GM12878 (cell line): ENCODE results near the gene REN. TPM values are rescaled to one million over a fixed set of nuclear protein-coding genes. Genes with fewer than 3 reads are reported as not detected.

ENCODE experiments used
- ATAC-seq: fragments of 200-7000 bp; cut with Tn5 transposase; 3 replicates; pipeline ENCODE4 v1.9.1; 2020; ENCODE audit warnings: mild to moderate bottlenecking, moderate library complexity
- BruUV-seq: library from RNA; stranded (reverse); fragments of 400-500 nt; replicated peaks from 2 replicates; lab custom pipeline; 2021; lab: Mats Ljungman, UMichigan
- CTCF ChIA-PET: fragments of 300-600 bp; sonication (Branson Sonifier 250); formaldehyde crosslinking; extraction: SDS; loops from one replicate; lab custom pipeline; 2021; ENCODE audit warnings: inconsistent platforms; lab: Yijun Ruan, JAX
- POLR2A ChIA-PET: fragments of 350-600 bp; formaldehyde crosslinking; extraction: SDS; loops from one replicate; lab custom pipeline; 2021; ENCODE audit warnings: inconsistent platforms; lab: Charles Lee
- RAD21 ChIA-PET: fragments of 300-600 bp; sonication (Branson Sonifier 250); formaldehyde crosslinking; loops from one replicate; lab custom pipeline; 2023; ENCODE audit warnings: antibody characterized with exemption; ENCODE audit not compliant: unreplicated experiment; lab: Charles Lee
- SMC1A ChIA-PET: fragments of 300-600 bp; sonication (Branson Sonifier 250); formaldehyde crosslinking; loops from one replicate; lab custom pipeline; 2023; ENCODE audit not compliant: unreplicated experiment, uncharacterized antibody; lab: Charles Lee
- DNase-seq: peaks from one replicate; pipeline ENCODE4 v3.0.0-alpha.2; 2011; ENCODE audit warnings: low read depth, low spot score
- FAIRE-seq: peaks from 3 replicates; lab custom pipeline; 2011; peaks lifted over from hg19 to GRCh38; lab: Jason Lieb, UNC
- H2AFZ ChIP-seq: 2 replicates; pipeline ENCODE4 v1.6.0; 2011; ENCODE audit warnings: low read depth, low read length, control low read depth; ENCODE audit not compliant: control insufficient read depth
- H3K27ac ChIP-seq: 2 replicates; pipeline ENCODE4 v1.5.1; 2011; ENCODE audit warnings: control low read depth; ENCODE audit not compliant: control insufficient read depth, insufficient read depth
- H3K27me3 ChIP-seq, 2 experiments: replicated peaks in 1 of 2; 2 replicates each; pipeline versions ENCODE4 v1.6.0 to v1.6.1; 2011; ENCODE audit warnings: low read length in 1 of 2; ENCODE audit not compliant: control insufficient read depth in 2 of 2, insufficient read depth in 2 of 2
- H3K36me3 ChIP-seq, 2 experiments: 2 replicates each; pipeline ENCODE4 v1.5.1; 2011; ENCODE audit warnings: low read length in 1 of 2; ENCODE audit not compliant: control insufficient read depth in 2 of 2, insufficient read depth in 2 of 2
- H3K4me1 ChIP-seq: 2 replicates; pipeline ENCODE4 v1.6.1; 2011; ENCODE audit warnings: mild to moderate bottlenecking, low read length, moderate library complexity, mixed read lengths; ENCODE audit not compliant: control insufficient read depth, insufficient read depth
- H3K4me2 ChIP-seq: 2 replicates; pipeline ENCODE4 v1.6.0; 2011; ENCODE audit warnings: control low read depth; ENCODE audit not compliant: control insufficient read depth, insufficient read depth
- H3K4me3 ChIP-seq: fragments of 200-600 bp; sonication (generic); 2 replicates; pipeline ENCODE4 v1.5.1; 2016
- H3K79me2 ChIP-seq: 2 replicates; pipeline ENCODE4 v1.6.0; 2011; ENCODE audit warnings: low read length; ENCODE audit not compliant: control insufficient read depth, insufficient read depth
- H3K9ac ChIP-seq: 2 replicates; pipeline ENCODE4 v1.8.0; 2011; ENCODE audit warnings: low read length, control low read depth, mixed read lengths; ENCODE audit not compliant: control insufficient read depth, insufficient read depth
- H3K9me3 ChIP-seq: replicated peaks from 3 replicates; pipeline ENCODE4 v1.5.1; 2011; ENCODE audit warnings: mild to moderate bottlenecking, low read length; ENCODE audit not compliant: control insufficient read depth, insufficient read depth
- H4K20me1 ChIP-seq: 2 replicates; pipeline ENCODE4 v1.6.0; 2011; ENCODE audit not compliant: control insufficient read depth, insufficient read depth
- ATF3 ChIP-seq: IDR thresholded peaks from 2 replicates; pipeline ENCODE4 v1.6.1; 2011; ENCODE audit warnings: low read depth, mild to moderate bottlenecking, low read length, moderate library complexity, borderline replicate concordance; ENCODE audit errors: extremely low read depth
- EZH2 ChIP-seq: IDR thresholded peaks from 2 replicates; pipeline ENCODE4 v1.6.1; 2012; ENCODE audit warnings: low read depth, mild to moderate bottlenecking, control low read depth, inconsistent platforms, low read length, borderline replicate concordance; ENCODE audit not compliant: control insufficient read depth
- MYB ChIP-seq: fragments of 150-350 bp; IDR thresholded peaks from 2 replicates; pipeline ENCODE4 v1.6.1; 2014; ENCODE audit warnings: mild to moderate bottlenecking, low read depth, low read length, borderline replicate concordance
- WRNIP1 ChIP-seq: IDR thresholded peaks from 2 replicates; pipeline ENCODE4 v1.6.1; 2011; ENCODE audit warnings: low read depth, low read length, improper control_type of control experiment, borderline replicate concordance
- ZBTB4 ChIP-seq: fragments of 450-650 bp; formaldehyde crosslinking; IDR thresholded peaks from 2 replicates; pipeline ENCODE4 v1.4.0; 2022; ENCODE audit warnings: mild to moderate bottlenecking, moderate library complexity
- ZNF207 ChIP-seq: fragments of 450-650 bp; IDR thresholded peaks from 2 replicates; pipeline ENCODE4 v1.6.1; 2014; ENCODE audit warnings: antibody characterized with exemption, mild to moderate bottlenecking, borderline replicate concordance
- WGBS: methylation state at CpG from one replicate; pipeline ENCODE4 v1.1.6; 2016; ENCODE audit warnings: low lambda C conversion rate; ENCODE audit not compliant: insufficient replicate concordance, insufficient coverage; ENCODE audit errors: missing lambda C conversion rate; 5-methylcytosine and 5-hydroxymethylcytosine counted together
- in situ Hi-C: fragments of 300-500 bp; cut with MboI; formaldehyde crosslinking; loops from 9 replicates; pipeline ENCODE4 v1.14.3; 2018; ENCODE audit warnings: mixed read lengths
- intact Hi-C: fragments of 100-400 bp; cut with micrococcal nuclease; formaldehyde crosslinking; loops from one replicate; pipeline ENCODE4 v1.14.2; 2022; ENCODE audit not compliant: unreplicated experiment
- polyA plus RNA-seq, 11 experiments: library from polyadenylated mRNA; depleted of rRNA in 4 of 11; unstranded in 6 of 11; stranded (reverse) in 5 of 11; fragments of >200 nt; fragmentation: Nextera tagmentation in 4 of 11; fragmentation: Illumina TruSeq in 1 of 11; extraction: Ambion mirVana in 4 of 11; extraction: Trizol in 1 of 11; gene quantifications; 1 replicate in 1 of 11; 2 replicates in 10 of 11; pipeline versions ENCODE4 v1.2.1 to v1.2.3, GENCODE V29; 2011 to 2016; ENCODE audit warnings: inconsistent platforms in 2 of 11, missing spikeins in 2 of 11, low read depth in 1 of 11
- total RNA-seq, 4 experiments: library from RNA; depleted of rRNA in 3 of 4; stranded (reverse); fragments of >200 nt in 3 of 4; fragmentation: Illumina TruSeq in 1 of 4; extraction: Trizol in 1 of 4; gene quantifications; 2 replicates each; pipeline versions ENCODE4 v1.2.1 to v1.2.3, GENCODE V29; 2013 to 2021

Gene REN
- total and polyA plus RNA-seq, 10 of the 15 experiments (the other 5 are each of a cell fraction or from before 2014, with no cell fraction given) = not detected

GRCh38 chr1:204134103-204134502, 32.0 kb downstream of the REN start (continued):
- no peak for TF ChIP-seq ATF3
- no peak for TF ChIP-seq WRNIP1
- TF ChIP-seq ZNF207 = no peak

DNA sequence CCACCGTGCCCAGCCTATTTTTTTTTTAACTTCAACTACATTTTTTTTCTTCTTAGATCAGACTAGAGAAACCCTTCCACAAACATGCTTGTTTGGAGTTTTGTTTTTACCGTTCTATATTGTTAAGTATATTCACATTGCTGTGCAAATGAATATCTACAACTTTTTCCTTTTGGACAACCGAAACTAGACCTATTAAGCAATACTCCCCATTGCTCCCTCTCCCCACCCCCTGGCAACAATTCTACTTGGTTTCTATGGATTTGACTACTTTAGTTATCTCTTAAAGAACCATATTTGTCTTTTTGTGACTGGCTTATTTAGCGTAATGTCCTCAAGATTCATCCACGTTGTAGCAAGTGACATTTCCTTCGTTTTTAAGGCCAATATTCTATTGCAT, 33.4 kb downstream of the REN start:
- no TSS peak for BruUV-seq
- Histone ChIP-seq H3K4me1 (no peaks in the 10 kb centered on the region), H3K4me2 (no peak overlapping the region), H3K4me3 (no peak overlapping the region), H3K27me3 (no peaks in the 10 kb centered on the region; a peak in 2 of 4 replicates), H3K9ac (no peak overlapping the region), H3K36me3 (no peaks in the 10 kb centered on the region), H3K79me2 (no peaks in the 10 kb centered on the region), H4K20me1 (no peaks in the 10 kb centered on the region), H3K9me3 (no peaks in the 10 kb centered on the region), H2AFZ (no peak overlapping the region), H3K27ac (no peak overlapping the region)
- intact Hi-C loops = no loop called here
- ChIA-PET RAD21 (interaction anchor here (0.7 to 1.8 kb wide), 2 partner anchors 259 to 272 kb away, joined by 3 to 6 read pairs; no protein-coding TSS in a partner anchor), POLR2A (no interaction called here), CTCF (interaction anchor here (0.6 to 7.8 kb wide), 4 partner anchors 188 to 287 kb away, joined by 3 to 121 read pairs (median 52); partner anchors contain the start of gene SNRPE), SMC1A (interaction anchor here (1.0 kb wide), 1 partner anchor 273 kb away, joined by 3 read pairs; no protein-coding TSS in a partner anchor)
- in situ Hi-C loops = no loop called here
- WGBS = 19% methylated on average over 6 of the region's 6 CpGs
- FAIRE-seq (no peak), DNase-seq (no peak), ATAC-seq (no peak)
- TF ChIP-seq EZH2 (no peak), ZBTB4 (CRISPR knock-in tag) (no peak), MYB (no peak), ZNF207 (no peak)
